HepG2 (cell line): ENCODE results near the gene MZF1. TPM values are rescaled to one million over a fixed set of nuclear protein-coding genes. Genes with fewer than 3 reads are reported as not detected.

Experiments
- EED ChIP-seq: sonication (generic); formaldehyde crosslinking; IDR thresholded peaks from 2 replicates; pipeline ENCODE4 v1.5.0; 2020; ENCODE audit warnings: mild to moderate bottlenecking, missing genetic modification reagents
- FOXK2 ChIP-seq: fragments of 450-650 bp; IDR thresholded peaks from 2 replicates; pipeline ENCODE4 v1.6.1; 2016
- GLMP ChIP-seq: sonication (generic); formaldehyde crosslinking; IDR thresholded peaks from 2 replicates; pipeline ENCODE4 v1.9.0; 2021; ENCODE audit warnings: missing genetic modification reagents, mild to moderate bottlenecking, borderline replicate concordance
- HNRNPUL1 ChIP-seq: fragments of 200-400 bp; formaldehyde crosslinking; IDR thresholded peaks from 2 replicates; pipeline ENCODE4 v1.6.1; 2017; ENCODE audit warnings: low read depth, mild to moderate bottlenecking, low read length, moderate library complexity
- MTA3 ChIP-seq: sonication (generic); formaldehyde crosslinking; IDR thresholded peaks from 2 replicates; pipeline ENCODE4 v1.4.0; 2020; ENCODE audit warnings: missing genetic modification reagents
- SP2 ChIP-seq: sonication (generic); formaldehyde crosslinking; IDR thresholded peaks from 2 replicates; pipeline ENCODE4 v1.5.1; 2020; ENCODE audit warnings: mild to moderate bottlenecking, missing genetic modification reagents
- SRSF1 ChIP-seq: fragments of 200-400 bp; formaldehyde crosslinking; optimal IDR thresholded peaks from 2 replicates; pipeline ENCODE3; 2017; ENCODE audit warnings: mild to moderate bottlenecking, low read depth, low read length, moderate library complexity
- THYN1 ChIP-seq: sonication (generic); formaldehyde crosslinking; IDR thresholded peaks from 2 replicates; pipeline ENCODE4 v1.8.1; 2023; ENCODE audit warnings: low read depth, mild to moderate bottlenecking, moderate library complexity, missing genetic modification reagents, borderline replicate concordance
- TOPORS ChIP-seq: sonication (generic); formaldehyde crosslinking; IDR thresholded peaks from 2 replicates; pipeline ENCODE4 v1.8.0; 2023; ENCODE audit warnings: mild to moderate bottlenecking, missing genetic modification reagents
- TSC22D2 ChIP-seq: sonication (generic); formaldehyde crosslinking; IDR thresholded peaks from 2 replicates; pipeline ENCODE4 v1.5.1; 2020; ENCODE audit warnings: missing genetic modification reagents, mild to moderate bottlenecking, borderline replicate concordance
- ZBTB8A ChIP-seq: sonication (generic); formaldehyde crosslinking; IDR thresholded peaks from 2 replicates; pipeline ENCODE4 v1.4.0; 2020; ENCODE audit warnings: mild to moderate bottlenecking, low read depth, missing genetic modification reagents, borderline replicate concordance
- ZNF10 ChIP-seq: sonication (generic); formaldehyde crosslinking; IDR thresholded peaks from 2 replicates; pipeline ENCODE4 v1.4.0; 2020; ENCODE audit warnings: mild to moderate bottlenecking, low read depth, missing genetic modification reagents, borderline replicate concordance
- ZNF3 ChIP-seq: IDR thresholded peaks from 2 replicates; pipeline ENCODE4 v1.7.0; 2017; ENCODE audit warnings: inconsistent platforms
- ZNF549 ChIP-seq: sonication (generic); formaldehyde crosslinking; IDR thresholded peaks from 2 replicates; pipeline ENCODE4 v1.5.0; 2020; ENCODE audit warnings: missing genetic modification reagents
- ZNF615 ChIP-seq: sonication (generic); formaldehyde crosslinking; IDR thresholded peaks from 2 replicates; pipeline ENCODE4 v1.5.0; 2020; ENCODE audit warnings: mild to moderate bottlenecking, missing genetic modification reagents, borderline replicate concordance
- polyA plus RNA-seq, 8 experiments: library from polyadenylated mRNA; depleted of rRNA in 3 of 8; stranded (reverse) in 7 of 8; unstranded in 1 of 8; fragments of >200 nt; fragmentation: Illumina TruSeq in 4 of 8; extraction: Trizol in 4 of 8; gene quantifications; 2 replicates each; pipeline versions ENCODE4 v1.2.1 to v1.2.3, GENCODE V29; 2011 to 2016; ENCODE audit warnings: low read depth in 4 of 8, missing spikeins in 1 of 8, mixed read lengths in 1 of 8; ENCODE audit not compliant: insufficient read depth in 1 of 8
- total RNA-seq, 5 experiments: library from RNA; depleted of rRNA; stranded (reverse); fragments of >200 nt; fragmentation: Illumina TruSeq; extraction: Trizol; gene quantifications; 2 replicates each; pipeline ENCODE4 v1.2.3, GENCODE V29; 2016; ENCODE audit warnings: low read depth in 1 of 5
- TF ChIP-seq, protein P1 (sequence below): sonication (generic); formaldehyde crosslinking; IDR thresholded peaks from 2 replicates; pipeline ENCODE4 v1.5.0; 2020; ENCODE audit warnings: mild to moderate bottlenecking, missing genetic modification reagents
- TF ChIP-seq, protein P2 (sequence below): sonication (generic); formaldehyde crosslinking; IDR thresholded peaks from 2 replicates; pipeline ENCODE4 v1.4.0; 2020; ENCODE audit warnings: mild to moderate bottlenecking, missing genetic modification reagents
- TF ChIP-seq, protein P3 (sequence below): sonication (generic); formaldehyde crosslinking; IDR thresholded peaks from 2 replicates; pipeline ENCODE4 v1.4.0; 2020; ENCODE audit warnings: mild to moderate bottlenecking, missing genetic modification reagents

The MZF1 gene
- total and polyA plus RNA-seq, 2 of the 13 experiments (the other 11 are each of a cell fraction or from before 2014, with no cell fraction given), result 3.1 to 8.1 TPM

- TF ChIP-seq, protein P1, sequence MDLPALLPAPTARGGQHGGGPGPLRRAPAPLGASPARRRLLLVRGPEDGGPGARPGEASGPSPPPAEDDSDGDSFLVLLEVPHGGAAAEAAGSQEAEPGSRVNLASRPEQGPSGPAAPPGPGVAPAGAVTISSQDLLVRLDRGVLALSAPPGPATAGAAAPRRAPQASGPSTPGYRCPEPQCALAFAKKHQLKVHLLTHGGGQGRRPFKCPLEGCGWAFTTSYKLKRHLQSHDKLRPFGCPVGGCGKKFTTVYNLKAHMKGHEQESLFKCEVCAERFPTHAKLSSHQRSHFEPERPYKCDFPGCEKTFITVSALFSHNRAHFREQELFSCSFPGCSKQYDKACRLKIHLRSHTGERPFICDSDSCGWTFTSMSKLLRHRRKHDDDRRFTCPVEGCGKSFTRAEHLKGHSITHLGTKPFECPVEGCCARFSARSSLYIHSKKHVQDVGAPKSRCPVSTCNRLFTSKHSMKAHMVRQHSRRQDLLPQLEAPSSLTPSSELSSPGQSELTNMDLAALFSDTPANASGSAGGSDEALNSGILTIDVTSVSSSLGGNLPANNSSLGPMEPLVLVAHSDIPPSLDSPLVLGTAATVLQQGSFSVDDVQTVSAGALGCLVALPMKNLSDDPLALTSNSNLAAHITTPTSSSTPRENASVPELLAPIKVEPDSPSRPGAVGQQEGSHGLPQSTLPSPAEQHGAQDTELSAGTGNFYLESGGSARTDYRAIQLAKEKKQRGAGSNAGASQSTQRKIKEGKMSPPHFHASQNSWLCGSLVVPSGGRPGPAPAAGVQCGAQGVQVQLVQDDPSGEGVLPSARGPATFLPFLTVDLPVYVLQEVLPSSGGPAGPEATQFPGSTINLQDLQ, result no peak
- TF ChIP-seq ZNF10, result no peak
- TF ChIP-seq HNRNPUL1, result no peak
- TF ChIP-seq, protein P2, sequence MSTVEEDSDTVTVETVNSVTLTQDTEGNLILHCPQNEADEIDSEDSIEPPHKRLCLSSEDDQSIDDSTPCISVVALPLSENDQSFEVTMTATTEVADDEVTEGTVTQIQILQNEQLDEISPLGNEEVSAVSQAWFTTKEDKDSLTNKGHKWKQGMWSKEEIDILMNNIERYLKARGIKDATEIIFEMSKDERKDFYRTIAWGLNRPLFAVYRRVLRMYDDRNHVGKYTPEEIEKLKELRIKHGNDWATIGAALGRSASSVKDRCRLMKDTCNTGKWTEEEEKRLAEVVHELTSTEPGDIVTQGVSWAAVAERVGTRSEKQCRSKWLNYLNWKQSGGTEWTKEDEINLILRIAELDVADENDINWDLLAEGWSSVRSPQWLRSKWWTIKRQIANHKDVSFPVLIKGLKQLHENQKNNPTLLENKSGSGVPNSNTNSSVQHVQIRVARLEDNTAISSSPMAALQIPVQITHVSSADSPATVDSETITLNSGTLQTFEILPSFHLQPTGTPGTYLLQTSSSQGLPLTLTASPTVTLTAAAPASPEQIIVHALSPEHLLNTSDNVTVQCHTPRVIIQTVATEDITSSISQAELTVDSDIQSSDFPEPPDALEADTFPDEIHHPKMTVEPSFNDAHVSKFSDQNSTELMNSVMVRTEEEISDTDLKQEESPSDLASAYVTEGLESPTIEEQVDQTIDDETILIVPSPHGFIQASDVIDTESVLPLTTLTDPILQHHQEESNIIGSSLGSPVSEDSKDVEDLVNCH (CRISPR knock-in tag), result no peak
- no peak for TF ChIP-seq TOPORS (CRISPR knock-in tag)
- no peak for TF ChIP-seq SRSF1
- 0 out of 2 replicates have a peak, but pooled peaks have one; percentile 10 for TF ChIP-seq EED
- TF ChIP-seq ZNF3 (CRISPR knock-in tag), result no peak
- TF ChIP-seq, protein P3, sequence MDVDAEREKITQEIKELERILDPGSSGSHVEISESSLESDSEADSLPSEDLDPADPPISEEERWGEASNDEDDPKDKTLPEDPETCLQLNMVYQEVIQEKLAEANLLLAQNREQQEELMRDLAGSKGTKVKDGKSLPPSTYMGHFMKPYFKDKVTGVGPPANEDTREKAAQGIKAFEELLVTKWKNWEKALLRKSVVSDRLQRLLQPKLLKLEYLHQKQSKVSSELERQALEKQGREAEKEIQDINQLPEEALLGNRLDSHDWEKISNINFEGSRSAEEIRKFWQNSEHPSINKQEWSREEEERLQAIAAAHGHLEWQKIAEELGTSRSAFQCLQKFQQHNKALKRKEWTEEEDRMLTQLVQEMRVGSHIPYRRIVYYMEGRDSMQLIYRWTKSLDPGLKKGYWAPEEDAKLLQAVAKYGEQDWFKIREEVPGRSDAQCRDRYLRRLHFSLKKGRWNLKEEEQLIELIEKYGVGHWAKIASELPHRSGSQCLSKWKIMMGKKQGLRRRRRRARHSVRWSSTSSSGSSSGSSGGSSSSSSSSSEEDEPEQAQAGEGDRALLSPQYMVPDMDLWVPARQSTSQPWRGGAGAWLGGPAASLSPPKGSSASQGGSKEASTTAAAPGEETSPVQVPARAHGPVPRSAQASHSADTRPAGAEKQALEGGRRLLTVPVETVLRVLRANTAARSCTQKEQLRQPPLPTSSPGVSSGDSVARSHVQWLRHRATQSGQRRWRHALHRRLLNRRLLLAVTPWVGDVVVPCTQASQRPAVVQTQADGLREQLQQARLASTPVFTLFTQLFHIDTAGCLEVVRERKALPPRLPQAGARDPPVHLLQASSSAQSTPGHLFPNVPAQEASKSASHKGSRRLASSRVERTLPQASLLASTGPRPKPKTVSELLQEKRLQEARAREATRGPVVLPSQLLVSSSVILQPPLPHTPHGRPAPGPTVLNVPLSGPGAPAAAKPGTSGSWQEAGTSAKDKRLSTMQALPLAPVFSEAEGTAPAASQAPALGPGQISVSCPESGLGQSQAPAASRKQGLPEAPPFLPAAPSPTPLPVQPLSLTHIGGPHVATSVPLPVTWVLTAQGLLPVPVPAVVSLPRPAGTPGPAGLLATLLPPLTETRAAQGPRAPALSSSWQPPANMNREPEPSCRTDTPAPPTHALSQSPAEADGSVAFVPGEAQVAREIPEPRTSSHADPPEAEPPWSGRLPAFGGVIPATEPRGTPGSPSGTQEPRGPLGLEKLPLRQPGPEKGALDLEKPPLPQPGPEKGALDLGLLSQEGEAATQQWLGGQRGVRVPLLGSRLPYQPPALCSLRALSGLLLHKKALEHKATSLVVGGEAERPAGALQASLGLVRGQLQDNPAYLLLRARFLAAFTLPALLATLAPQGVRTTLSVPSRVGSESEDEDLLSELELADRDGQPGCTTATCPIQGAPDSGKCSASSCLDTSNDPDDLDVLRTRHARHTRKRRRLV, result no peak
- TF ChIP-seq ZBTB8A (CRISPR knock-in tag), result no peak
- TF ChIP-seq THYN1 (CRISPR knock-in tag), result no peak
- TF ChIP-seq MTA3 (CRISPR knock-in tag), result no peak
- TF ChIP-seq ZNF549, result no peak
- TF ChIP-seq TSC22D2 (CRISPR knock-in tag), result 0 out of 2 replicates have a peak, but pooled peaks have one; percentile 43
- TF ChIP-seq SP2, result peak; percentile 52
- TF ChIP-seq GLMP (CRISPR knock-in tag), result no peak
- no peak for TF ChIP-seq FOXK2
- TF ChIP-seq ZNF615 (CRISPR knock-in tag), result no peak
Measured at GRCh38 chr19:58554494-58555368, 18.4 kb downstream of the MZF1 start, which contains the start of gene CHMP2A (continued).
